Activated CD4-positive, CD25-positive, alpha-beta regulatory T cell treated with anti-CD3 and anti-CD28 coated beads, Interleukin-2, amount 50 U/mL, for 24 hours (primary cell): ENCODE data around the gene GARNL3.

Experiments
- ATAC-seq, 2 donors: fragments of 150-1000 bp; cut with Tn5 transposase; one replicate each; pipeline ENCODE4 v1.10.0; 2021; ENCODE audit warnings: mild to moderate bottlenecking in 1 of 2, moderate library complexity in 1 of 2

The GARNL3 gene

DNA sequence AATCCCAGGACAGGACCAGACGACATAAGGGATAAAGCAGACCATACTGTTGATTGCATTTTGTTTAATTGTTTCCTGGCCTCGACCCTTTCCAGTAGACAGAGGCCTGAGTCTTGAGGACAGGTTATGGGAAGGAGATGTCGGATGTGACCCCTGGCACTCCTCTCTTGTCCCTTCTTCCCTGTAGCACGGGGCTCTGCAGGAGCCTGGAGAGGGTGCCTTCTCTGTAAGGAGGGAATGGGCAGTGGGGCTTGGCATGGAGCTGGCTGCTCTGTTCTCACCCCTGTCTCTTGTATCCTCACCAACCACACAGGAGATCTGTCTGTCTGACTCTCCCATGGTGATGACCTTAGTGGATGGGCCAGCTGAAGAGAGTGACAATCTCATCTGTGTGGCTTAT lies 92.3 kb downstream of the GARNL3 start:
- ATAC-seq: no peak

DNA sequence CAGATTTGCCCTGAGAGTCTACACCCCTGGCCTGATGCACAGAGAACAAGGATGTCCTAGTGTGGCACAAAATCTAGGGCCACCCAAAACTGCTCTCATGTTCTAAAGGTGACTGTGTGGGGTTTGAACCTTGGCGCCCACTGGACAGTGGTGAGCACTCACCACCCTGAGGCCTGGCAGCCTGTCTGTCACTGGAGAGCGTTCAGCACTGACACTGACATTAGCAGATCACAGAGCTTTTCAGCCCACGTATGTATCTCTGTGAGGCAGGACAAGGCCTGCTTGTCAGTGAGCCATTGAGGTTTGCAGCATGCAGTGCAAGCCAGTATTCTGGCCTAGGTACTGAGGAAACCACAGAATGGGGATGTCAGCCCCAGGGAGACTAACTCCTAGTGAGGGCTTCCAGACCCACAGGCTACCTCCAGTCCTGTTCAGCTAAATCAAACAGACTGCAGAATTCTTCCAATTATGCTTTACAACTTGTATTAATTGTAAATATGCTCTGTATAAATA lies 93.5 kb downstream of the GARNL3 start:
- ATAC-seq: no peak

DNA sequence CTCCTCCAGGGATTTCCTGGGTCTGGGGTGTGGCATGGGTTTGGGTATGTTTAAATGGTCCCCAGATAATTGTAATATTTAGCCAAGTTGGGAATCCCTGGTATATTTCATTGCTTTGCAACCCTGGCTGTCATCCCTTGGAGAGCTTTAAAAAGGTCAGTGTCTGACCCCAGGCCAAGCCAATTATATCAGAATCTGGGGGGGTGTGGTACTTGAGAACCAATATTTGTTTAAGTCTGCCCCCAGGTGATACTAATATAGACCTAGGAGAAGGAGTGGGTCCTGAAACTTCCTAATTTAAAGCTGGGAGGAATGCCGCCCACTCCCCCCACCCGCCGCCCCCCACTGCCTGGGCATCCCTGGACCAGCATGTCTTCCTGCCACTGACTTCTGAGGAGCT lies 94.2 kb downstream of the GARNL3 start:
- ATAC-seq: no peak

DNA sequence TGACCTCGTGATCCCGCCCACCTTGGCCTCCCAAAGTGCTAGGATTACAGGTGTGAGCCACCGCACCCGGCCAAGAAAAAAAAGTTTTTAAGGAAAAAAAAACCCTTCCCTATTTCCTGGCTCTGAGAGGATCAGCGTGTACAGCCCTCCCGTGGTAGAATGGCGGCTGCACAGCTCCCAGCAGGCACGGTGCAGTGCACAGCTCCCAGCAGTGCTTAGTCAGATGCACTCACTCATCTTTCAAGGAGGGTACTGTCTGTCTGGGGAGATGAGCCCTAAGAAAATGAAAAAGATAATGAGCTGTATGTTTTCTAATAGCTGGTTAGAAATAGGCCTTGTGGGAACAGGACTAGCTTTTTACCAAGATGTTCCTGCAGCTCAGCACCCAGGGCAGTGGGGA lies 95.7 kb downstream of the GARNL3 start:
- no peak for ATAC-seq

DNA sequence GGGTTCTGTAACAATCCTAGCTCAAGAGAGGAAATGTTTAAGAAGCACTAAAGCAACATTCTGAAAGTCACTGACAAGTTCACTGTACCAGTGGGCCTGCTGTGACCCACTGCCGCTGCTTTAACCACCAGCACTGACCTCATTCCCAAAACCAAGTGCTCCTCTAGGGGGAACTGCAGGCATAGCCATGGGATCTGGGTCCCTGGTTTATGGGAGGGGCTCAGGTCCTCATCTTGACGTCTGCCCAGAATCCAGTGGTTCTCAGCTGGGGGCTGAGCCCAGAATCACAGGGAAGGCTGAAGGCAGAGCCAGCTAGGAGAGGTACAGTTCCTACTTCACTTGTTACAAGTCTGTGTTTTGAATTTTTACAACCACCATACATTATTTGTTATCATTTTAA lies 96.3 kb downstream of the GARNL3 start:
- no peak for ATAC-seq

DNA sequence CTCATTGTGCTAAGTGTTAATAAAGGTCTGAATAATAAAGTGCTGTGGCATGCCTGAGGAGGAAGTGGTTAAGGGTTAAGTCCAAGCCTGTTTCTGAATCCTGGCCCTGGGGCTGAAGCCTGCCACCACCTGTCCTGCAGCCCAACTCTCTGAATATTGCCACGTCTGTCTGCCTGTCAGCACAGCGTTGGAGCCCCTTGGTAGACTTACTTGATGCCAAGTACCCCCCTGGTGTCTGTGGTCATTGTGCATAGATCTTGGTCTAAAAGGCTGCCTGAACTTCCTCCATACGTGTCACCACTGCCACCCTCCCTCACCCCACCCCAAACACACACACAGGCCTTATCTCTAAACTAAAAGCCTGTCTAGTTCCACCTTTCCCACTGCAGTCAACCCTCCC lies 97.0 kb downstream of the GARNL3 start:
- ATAC-seq: no peak

DNA sequence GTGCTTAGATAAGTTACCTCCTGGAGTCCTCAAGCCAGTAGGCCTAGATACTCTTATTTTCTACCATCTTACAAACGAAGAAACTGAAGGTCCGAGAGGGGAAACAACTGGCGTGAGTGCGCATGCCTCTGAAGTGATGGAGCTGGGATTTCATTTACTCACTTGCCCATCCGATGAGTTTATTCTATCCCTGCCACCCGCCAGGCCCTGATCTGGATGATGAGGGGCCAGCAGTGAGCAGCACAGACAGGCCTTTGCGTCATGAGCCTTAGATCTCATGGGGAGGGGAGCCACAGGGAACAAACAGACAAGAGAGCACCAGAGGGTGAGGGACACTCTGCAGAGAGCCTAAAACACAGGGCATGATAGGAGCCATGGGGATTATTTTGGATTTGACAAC lies 98.3 kb downstream of the GARNL3 start:
- ATAC-seq: no peak

DNA sequence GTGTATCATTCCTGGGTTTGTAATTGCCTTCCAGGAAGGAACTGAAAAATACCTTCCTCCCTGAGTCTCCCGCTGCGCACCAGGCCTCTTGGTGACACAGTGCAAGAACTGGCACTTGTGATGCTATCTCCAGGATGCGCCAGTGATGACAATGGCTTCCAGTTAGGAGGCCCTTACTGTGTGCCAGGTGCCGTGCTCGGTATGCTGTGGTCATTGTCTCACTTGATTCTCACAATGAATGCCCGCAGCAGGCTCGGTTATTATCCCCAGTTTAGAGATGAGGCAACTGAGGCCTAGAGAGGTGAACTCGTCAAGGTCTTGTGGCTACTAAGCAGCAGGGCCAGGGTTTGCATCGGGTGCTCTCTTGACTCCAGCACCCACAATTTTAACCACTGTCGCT lies 100.9 kb downstream of the GARNL3 start:
- no peak for ATAC-seq

DNA sequence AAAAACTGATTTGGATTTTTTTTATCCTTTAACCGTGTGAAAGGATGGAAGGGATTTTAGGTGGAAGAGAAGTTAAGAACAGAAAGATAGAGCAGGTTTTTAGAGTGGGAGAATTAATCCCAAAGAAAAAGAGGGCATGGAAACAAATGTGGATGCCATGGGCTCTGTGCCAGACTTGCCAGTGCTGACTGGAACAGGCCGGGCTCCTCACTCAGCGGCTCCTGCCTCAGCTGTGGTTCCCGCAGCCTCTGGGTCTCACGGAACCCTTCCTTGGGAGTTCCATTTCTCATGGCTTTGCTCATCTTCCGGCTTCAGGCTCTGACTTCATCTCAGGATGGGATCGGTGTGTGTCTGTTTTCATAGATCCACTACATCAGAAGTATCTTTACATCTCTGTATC lies 102.0 kb downstream of the GARNL3 start:
- ATAC-seq: no peak

DNA sequence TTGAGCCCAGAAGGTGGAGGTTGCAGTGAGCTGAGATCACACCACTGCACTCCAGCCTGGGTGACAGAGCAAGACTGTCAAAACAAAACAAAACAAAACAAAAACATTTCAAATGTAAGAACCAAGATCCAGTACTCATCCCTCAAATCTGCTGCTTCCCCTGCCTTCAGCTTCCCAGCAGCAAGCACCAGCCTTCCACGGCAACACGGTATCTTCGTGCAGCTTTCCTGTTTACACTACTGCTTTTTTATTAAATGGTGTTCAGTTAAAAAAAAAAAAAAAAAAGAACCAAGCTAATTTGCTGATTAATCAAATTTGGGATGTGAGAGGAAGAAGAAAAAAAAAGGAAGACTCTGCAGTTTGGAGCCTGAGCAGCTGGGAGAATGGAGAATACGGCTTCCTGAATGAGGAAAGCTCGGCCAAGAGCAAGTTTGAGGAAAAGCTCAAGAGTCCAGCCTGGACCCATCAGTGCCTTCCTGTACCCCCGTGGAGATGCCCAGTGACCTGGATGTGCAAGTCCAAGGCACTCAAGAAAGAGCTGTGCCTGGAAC lies 104.4 kb downstream of the GARNL3 start:
- ATAC-seq: no peak

DNA sequence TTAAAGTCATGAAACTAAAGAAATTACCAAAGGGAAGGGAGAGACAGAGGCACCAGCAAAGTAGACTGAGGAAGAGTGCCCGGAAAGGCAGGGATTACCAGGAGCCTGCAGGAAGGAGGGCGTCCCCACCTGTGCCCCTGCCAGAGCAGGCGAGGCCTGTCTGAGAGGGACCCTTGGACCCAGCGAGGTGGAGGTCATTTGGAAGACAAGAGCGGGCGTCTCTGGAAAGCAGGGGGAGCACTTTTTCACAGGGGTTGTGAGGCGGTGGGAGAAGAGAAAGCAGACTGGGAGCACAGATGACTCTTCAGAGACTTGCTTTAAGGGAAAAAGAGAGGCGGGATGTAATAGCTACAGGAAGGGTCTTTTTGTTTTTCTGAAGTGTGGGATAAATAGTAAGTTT lies 104.9 kb downstream of the GARNL3 start:
- no peak for ATAC-seq

DNA sequence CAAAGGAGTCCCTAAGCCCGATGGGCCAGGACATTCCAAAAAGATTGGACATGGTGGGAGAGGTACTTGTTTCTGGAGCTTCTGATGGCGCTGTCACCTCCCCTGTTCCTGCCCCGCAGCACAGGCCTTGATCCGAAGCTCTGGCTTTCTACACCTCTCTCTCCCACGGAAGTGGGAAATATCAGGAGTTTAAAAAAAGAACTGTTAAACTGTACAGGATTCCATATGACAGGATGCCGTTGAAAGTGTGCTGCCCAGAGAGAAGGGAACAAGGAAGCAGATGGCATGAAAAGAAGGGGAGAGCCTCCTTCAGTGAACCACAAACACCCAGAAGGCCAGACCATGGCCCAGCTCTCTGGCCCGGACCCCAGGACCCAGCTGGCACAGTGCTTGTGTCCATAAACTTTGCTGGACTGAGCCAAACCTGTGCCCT lies 105.6 kb downstream of the GARNL3 start:
- no peak for ATAC-seq

DNA sequence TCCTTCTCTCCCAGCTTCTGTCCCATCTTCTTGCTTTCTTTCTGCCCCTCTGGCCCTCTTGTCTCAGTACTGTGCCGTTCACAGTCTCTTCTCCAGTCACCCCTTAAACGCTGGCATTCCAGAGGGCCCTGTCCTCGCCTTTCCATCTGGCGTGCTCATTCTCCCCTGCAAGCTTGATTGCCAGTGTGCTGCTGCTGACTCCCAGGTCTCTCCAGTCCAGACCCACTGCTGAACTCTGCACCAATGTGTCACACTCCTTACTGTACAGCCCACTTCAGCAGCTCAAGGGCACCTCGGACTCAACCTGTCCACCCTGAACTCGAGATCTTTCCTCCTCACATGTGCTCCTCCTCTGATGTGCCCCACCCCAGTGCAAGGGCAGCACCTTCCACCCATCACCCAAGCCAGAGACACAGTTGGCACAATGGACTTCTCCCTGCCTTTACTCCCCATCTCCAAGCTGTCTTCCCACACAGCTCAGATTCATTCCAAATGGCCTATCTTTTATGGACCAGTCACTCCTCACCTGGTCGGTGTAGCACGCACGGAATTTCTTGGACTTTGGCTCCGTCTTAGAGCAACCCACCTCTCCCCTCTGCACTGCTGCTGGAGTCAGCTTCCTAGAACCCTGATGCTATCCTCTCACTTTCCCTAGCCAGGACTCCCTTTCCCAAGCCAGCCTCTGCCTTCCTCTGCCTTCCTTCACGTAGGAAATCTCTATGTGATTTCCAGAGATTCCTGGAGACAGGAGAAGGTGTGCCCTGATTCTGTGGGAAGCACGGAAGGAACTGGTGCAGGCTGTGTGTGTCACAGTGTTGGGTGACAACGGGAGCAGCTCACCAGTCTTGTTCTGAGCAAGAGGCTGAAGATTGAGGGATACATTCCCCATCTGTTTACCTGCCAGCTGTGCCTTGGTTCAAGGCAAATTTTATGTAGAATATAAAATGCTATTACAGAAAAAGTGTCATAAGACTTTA lies 106.4 kb downstream of the GARNL3 start:
- ATAC-seq: no peak

DNA sequence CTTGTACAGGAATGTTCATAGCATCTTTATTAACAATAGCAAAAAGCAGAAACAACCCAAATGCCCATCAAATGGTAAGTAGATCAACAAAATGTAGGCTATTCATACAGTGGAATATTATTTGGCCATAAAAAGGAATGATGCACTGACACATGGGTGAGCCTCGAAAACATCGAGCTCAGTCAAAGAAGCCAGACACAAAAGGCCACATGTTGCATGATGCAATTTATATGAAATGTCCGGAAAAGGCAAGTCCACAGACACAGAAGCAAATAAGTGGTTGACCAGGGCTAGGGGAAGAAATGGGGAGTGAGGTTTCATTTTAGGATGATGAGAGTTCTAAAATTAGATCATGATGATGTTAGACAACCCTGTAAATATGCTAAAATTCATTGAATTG lies 115.9 kb downstream of the GARNL3 start:
- ATAC-seq: no peak

DNA sequence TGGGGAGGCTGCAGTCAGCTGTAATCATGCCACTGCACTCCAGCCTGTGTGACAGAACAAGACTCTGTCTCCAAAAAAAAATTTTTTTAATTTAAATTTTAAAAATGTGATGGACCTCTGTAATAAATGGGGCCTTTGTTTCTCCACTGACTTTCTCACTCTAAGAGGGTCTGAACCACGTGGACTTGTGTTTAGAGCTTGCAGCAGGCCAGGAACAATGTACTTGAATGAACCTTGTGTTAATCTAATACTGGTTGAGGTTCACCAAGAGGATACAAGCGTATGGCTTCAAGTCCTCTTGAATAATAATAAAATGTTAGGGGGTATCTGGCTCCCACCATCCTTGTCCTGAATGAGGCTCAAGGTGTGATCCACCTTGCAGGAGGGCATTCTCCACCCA lies 118.0 kb downstream of the GARNL3 start:
- no peak for ATAC-seq

DNA sequence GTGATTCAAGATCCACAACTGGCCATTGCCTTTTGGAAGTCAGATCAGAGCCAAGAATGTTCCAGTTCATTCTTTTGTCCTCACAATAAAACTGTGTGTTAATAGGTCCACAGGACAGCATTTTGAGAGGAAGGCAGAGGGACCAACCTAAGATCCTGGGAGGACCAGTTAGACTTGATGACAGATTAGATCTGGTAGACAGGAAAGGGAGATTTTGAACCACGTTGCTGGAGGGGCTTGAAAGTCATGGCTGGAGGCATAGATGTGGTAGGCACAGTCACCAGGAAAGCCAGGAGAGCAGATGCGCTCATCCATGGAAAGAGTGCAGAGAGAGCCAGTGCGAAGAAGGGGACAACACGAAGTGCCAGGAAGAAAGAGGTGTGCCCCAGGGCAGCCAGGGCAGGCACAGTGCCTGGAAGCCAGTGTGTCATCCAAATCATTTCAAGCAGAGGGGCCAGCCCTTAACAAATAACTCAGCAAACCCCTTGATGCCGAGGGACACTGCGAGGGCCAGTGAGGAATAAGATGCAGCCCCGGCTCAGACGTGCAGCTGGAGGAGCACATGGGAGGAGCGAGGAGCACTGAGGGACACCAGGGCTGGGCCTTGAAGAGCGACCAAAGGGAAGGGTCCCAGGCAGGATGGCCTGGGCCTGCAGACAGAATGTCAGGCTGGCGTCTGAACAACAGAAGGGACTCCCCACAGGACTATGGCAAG lies 119.6 kb downstream of the GARNL3 start:
- ATAC-seq: no peak

DNA sequence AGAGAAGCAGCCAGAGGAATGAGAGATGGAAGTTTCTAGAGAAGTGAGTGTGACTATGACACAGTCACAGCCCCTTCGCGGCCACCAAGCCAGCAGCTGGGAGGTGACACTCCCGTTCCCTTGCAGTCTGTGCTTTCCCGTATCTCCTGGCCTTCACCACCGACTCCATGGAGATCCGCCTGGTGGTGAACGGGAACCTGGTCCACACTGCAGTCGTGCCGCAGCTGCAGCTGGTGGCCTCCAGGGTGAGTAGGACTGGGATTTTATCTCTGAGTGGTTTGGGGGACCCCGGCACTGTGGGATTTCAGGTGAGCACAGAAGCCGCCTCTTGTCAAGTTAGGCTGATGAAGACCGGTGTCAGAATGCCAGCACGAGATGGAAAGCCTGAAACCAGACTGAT lies 120.3 kb downstream of the GARNL3 start:
- no peak for ATAC-seq

DNA sequence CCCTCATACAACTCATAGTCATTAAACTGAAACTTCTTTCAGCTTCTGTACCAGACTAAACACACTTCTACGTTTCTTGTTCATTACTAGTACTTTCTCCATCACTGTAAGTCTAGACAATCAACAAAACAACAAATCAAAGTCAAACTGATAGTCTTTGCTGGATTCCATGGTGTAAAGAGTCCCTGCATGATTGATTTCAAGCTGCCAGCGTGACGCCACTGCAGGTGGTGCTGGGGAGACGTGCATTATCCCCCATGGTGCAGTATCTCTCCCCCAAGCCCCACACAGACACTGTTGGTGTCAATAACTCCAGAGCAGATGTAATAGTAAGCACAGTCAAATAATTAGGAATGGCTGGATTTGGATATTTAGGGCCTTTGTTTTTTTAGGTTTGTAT lies 121.7 kb downstream of the GARNL3 start:
- ATAC-seq: no peak

DNA sequence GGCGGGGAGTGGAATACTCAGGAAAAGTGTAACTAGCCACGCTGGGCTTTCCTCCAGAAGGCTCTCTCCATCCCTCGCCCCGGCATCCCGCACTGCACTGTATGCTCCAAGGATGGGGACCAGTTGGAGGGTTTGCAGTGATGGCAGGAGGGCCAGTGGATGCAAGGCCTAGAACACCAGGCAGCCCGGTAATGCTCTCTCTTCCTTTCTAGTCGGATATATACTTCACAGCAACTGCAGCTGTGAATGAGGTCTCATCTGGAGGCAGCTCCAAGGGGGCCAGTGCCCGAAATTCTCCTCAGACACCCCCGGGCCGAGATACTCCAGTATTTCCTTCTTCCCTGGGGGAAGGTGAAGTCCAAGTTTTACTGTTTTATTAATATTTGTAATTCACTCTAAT lies 122.4 kb downstream of the GARNL3 start:
- no peak for ATAC-seq

DNA sequence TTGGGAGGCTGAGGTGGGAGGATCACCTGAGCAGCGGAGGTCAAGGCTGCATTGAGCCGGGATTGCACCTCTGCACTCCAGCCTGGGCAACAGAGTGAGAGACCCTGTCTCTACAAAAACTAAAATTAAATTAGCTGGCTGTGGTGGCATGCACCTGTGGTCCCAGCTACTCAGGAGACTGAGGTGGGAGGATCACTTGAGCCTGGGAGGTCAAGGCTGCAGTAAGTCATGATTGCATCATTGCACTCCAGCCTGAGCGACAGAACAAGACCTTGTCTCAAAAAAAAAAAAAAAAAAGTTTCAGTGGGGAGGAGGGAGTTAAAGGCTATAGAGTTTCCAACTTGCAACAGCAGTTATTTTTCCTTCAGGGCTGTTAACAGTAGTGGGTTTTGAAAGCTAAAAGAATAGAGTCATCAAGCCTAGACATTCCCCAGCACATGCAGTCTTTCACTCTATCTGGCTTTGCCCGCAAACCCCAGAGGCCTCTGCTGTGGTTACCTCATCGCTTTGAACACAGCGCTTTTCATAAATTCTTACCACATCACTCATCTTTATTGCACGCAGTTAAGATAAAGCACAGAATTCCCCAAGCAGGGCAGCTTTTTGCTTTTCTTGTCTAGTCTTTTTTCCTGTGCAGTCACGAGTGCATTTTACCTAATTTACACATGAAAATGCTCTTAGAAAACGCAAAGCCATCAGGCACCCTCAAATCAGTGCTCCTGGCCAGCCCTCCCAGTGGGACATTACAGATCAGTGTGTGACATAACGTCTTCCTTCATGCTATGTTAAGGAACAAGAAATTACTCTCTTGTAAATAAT lies 123.7 kb downstream of the GARNL3 start:
- ATAC-seq: peak; percentile 99

DNA sequence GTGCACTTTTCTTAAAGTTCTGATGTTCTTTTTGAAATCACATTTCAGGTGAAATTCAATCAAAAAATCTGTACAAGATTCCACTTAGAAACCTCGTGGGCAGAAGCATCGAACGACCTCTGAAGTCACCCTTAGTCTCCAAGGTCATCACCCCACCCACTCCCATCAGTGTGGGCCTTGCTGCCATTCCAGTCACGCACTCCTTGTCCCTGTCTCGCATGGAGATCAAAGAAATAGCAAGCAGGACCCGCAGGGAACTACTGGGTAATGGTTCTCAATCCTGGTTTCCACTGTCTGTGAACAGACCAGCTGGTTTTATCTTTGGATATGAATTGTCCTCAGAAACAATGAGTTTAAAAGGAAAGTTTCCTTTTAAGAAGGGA lies 124.3 kb downstream of the GARNL3 start:
- ATAC-seq: no peak

DNA sequence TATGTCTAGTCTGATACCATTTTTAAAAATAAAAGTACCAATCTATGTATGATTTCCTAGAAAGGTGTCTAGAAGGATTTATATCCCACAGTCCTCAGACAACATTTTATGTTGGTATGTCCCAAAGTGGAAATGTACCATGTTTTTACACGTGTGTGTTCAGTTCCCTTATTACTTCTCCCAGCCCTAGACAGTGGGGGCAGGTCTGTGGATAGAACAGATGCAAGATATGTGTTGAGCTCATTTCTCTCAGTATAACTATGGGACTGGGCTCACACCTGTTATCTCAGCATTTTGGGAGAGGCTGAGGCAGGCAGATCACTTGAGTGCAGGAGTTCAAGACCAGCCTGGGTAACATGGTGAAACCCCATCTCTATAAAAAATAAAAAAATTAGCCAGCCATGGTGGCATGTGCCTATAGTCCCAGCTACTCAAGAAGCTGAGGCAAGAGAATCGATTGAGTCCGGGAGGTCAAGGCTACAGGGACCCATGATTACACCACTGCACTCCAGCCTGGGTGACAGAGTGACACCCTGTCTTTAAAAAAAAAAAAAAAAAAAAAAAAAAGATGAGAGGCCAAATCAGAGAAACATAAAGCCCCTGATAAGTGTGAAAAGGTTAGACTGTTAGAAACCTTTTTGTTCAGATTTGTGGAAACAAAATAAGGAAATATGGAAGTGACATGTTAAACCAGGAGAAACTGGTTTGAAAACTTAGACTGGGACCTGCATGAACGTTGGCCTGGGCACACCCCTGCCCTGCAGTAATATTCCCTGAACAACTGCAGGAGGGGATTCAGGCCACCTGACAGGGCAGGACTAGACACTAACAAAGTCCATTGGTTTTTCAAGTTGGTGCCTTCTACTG lies 125.0 kb downstream of the GARNL3 start:
- no peak for ATAC-seq
